NCI-H2196 treated with DMSO at 0.1 percent for 48 hours (cell line): ENCODE data around the gene YBX2.

Experiments
- DNase-seq: peaks from one replicate; lab custom pipeline; 2025; ENCODE audit not compliant: unreplicated experiment; lab: John Stamatoyannopoulos, UW

Gene YBX2

GRCh38 chr17:7279448-7279847 is 15.0 kb downstream of the YBX2 start:
- DNase-seq, result no peak

GRCh38 chr17:7266784-7267183 is 27.7 kb downstream of the YBX2 start:
- no peak for DNase-seq

GRCh38 chr17:7263801-7264078 is 30.7 kb downstream of the YBX2 start:
- DNase-seq, result no peak

- peak; percentile 10 for DNase-seq
These were observed 31.3 kb downstream of the YBX2 start for GRCh38 chr17:7262935-7263800.

- DNase-seq, result peak; percentile 53
These were observed 32.1 kb downstream of the YBX2 start, which contains the start of gene CLDN7 for GRCh38 chr17:7262192-7262934. TSS of gene CLDN7 (minus strand) at chr17:7262478. CDS start at chr17:7262043, 435 bp downstream.

- no peak for DNase-seq
These were observed 32.9 kb downstream of the YBX2 start for GRCh38 chr17:7261379-7262191.

- DNase-seq, result no peak
These were observed 33.6 kb downstream of the YBX2 start for GRCh38 chr17:7260651-7261378.

- DNase-seq, result no peak
These were observed 34.3 kb downstream of the YBX2 start for GRCh38 chr17:7260151-7260550.

- DNase-seq, result no peak
These were observed 34.9 kb downstream of the YBX2 start for GRCh38 chr17:7259555-7259889.

GRCh38 chr17:7258731-7259554 is 35.5 kb downstream of the YBX2 start:
- no peak for DNase-seq

GRCh38 chr17:7256766-7257456 is 37.5 kb downstream of the YBX2 start:
- no peak for DNase-seq

GRCh38 chr17:7254511-7254910 is 39.9 kb downstream of the YBX2 start:
- no peak for DNase-seq

GRCh38 chr17:7253082-7253481 is 41.4 kb downstream of the YBX2 start:
- DNase-seq, result no peak

GRCh38 chr17:7252176-7253043 is 42.0 kb downstream of the YBX2 start, which contains the start of gene ELP5:
TSS of gene ELP5 (plus strand) at chr17:7252215. CDS start at chr17:7252551, 336 bp downstream.
- peak; percentile 58 for DNase-seq

GRCh38 chr17:7251661-7252175 is 42.7 kb downstream of the YBX2 start, which contains the start of gene CTDNEP1:
TSS of gene CTDNEP1 (minus strand) at chr17:7251734. CDS start at chr17:7251296, 438 bp downstream.
- peak; percentile 80 for DNase-seq

- DNase-seq, result no peak
These were observed 43.5 kb downstream of the YBX2 start for GRCh38 chr17:7250695-7251627.

- DNase-seq, result no peak
These were observed 44.6 kb downstream of the YBX2 start for GRCh38 chr17:7249830-7250229.
